PC-9 (cell line): ENCODE measurements around the gene SCAF1. TPM values are rescaled to one million over a fixed set of nuclear protein-coding genes. Genes with fewer than 3 reads are reported as not detected.

ENCODE experiments used
- BruUV-seq: library from RNA; stranded (reverse); fragments of 400-500 nt; replicated peaks from 2 replicates; lab custom pipeline; 2021; lab: Mats Ljungman, UMichigan
- CTCF ChIA-PET: fragments of 300-600 bp; sonication (Branson Sonifier 250); formaldehyde crosslinking; loops from one replicate; lab custom pipeline; 2022; ENCODE audit warnings: antibody characterized with exemption; lab: Charles Lee
- POLR2A ChIA-PET: fragments of 300-600 bp; sonication (Branson Sonifier 250); formaldehyde crosslinking; loops from one replicate; lab custom pipeline; 2022; ENCODE audit warnings: antibody characterized with exemption; ENCODE audit not compliant: unreplicated experiment; lab: Charles Lee
- DNase-seq, 2 experiments: peaks; one replicate each; pipeline versions ENCODE4 v3.0.0 to v3.0.0-alpha.2; 2015 to 2022; ENCODE audit warnings: mixed read lengths in 1 of 2
- H2AFZ ChIP-seq: fragments of 200-600 bp; sonication (generic); 2 replicates; pipeline ENCODE4 v1.8.1; 2017; ENCODE audit warnings: antibody characterized with exemption
- H3F3A ChIP-seq: fragments of 200-600 bp; sonication (generic); 2 replicates; pipeline ENCODE4 v1.8.1; 2017; ENCODE audit warnings: antibody characterized with exemption, mild to moderate bottlenecking, low read depth; ENCODE audit not compliant: insufficient read depth
- H3K27ac ChIP-seq: fragments of 200-600 bp; sonication (generic); 2 replicates; pipeline ENCODE4 v1.6.1; 2016; ENCODE audit warnings: mixed run types
- H3K27me3 ChIP-seq: fragments of 200-600 bp; sonication (generic); 2 replicates; pipeline ENCODE4 v1.6.1; 2016; ENCODE audit warnings: low read depth, mixed run types; ENCODE audit not compliant: insufficient read depth
- H3K36me3 ChIP-seq: fragments of 200-600 bp; sonication (generic); 2 replicates; pipeline ENCODE4 v1.6.1; 2016; ENCODE audit warnings: low read depth, mixed run types
- H3K4me1 ChIP-seq: fragments of 200-600 bp; sonication (generic); replicated peaks from 2 replicates; pipeline ENCODE4 v1.6.1; 2016; ENCODE audit warnings: mixed run types; ENCODE audit not compliant: insufficient read depth
- H3K4me2 ChIP-seq: fragments of 200-600 bp; sonication (generic); 2 replicates; pipeline ENCODE4 v1.6.1; 2017; ENCODE audit warnings: mixed run types
- H3K4me3 ChIP-seq: fragments of 200-600 bp; sonication (generic); 2 replicates; pipeline ENCODE4 v1.6.1; 2016; ENCODE audit warnings: mixed run types
- H3K79me2 ChIP-seq: fragments of 200-600 bp; sonication (generic); 2 replicates; pipeline ENCODE4 v1.6.1; 2017; ENCODE audit warnings: low read depth, mixed run types
- H3K9me2 ChIP-seq: fragments of 200-600 bp; sonication (generic); 2 replicates; pipeline ENCODE4 v1.8.1; 2017; ENCODE audit warnings: mild to moderate bottlenecking; ENCODE audit not compliant: insufficient read depth
- H3K9me3 ChIP-seq: fragments of 200-600 bp; sonication (generic); 2 replicates; pipeline ENCODE4 v1.8.1; 2016; ENCODE audit warnings: low read depth; ENCODE audit not compliant: insufficient read depth
- H4K20me1 ChIP-seq: fragments of 200-600 bp; sonication (generic); 2 replicates; pipeline ENCODE4 v1.8.1; 2017; ENCODE audit not compliant: insufficient read depth
- CTCF ChIP-seq: fragments of 200-600 bp; sonication (generic); conservative IDR thresholded peaks from 2 replicates; pipeline ENCODE4 v1.6.1; 2017; ENCODE audit warnings: mixed run types, antibody characterized with exemption, mild to moderate bottlenecking, moderate library complexity
- EZH2 ChIP-seq: fragments of 200-600 bp; sonication (generic); IDR thresholded peaks from 2 replicates; pipeline ENCODE4 v1.8.0; 2017; ENCODE audit warnings: antibody characterized with exemption, low read depth
- intact Hi-C: fragments of 100-400 bp; cut with micrococcal nuclease; formaldehyde crosslinking; loops from one replicate; pipeline ENCODE4 v1.10.0; 2022; ENCODE audit not compliant: unreplicated experiment
- total RNA-seq: library from RNA; stranded (reverse); gene quantifications from 2 replicates; pipeline ENCODE4 v1.2.3, GENCODE V29; 2021

Gene SCAF1
- total RNA-seq, 1 experiment from 2014 or later: 91.3 TPM

- BruUV-seq: no TSS peak
- 0 out of 2 replicates have a peak, but pooled peaks cover 10% of the 10 kb centered on the region for H3K36me3 ChIP-seq
- ChIA-PET POLR2A (no interaction called here), CTCF (no interaction called here)
- no peaks in the 10 kb centered on the region for H3K27me3 ChIP-seq
- intact Hi-C loops: no loop called here
- no peak overlapping the region for H3K27ac ChIP-seq
- H3F3A ChIP-seq: peaks cover 26% of the 10 kb centered on the region; the same call in 1 of the 2 replicates
- H3K9me2 ChIP-seq: no peaks in the 10 kb centered on the region
- no peak overlapping the region for H2AFZ ChIP-seq
- peaks cover 6% of the 10 kb centered on the region; the same call in 1 of the 2 replicates for H3K4me1 ChIP-seq
- peaks cover 53% of the 10 kb centered on the region for H3K79me2 ChIP-seq
- H3K4me3 ChIP-seq: no peak overlapping the region
- DNase-seq: peak in 1 of 2 experiments; percentile 18
- H4K20me1 ChIP-seq: peaks cover 35% of the 10 kb centered on the region
- TF ChIP-seq CTCF: no peak
- no peak for TF ChIP-seq EZH2
- H3K9me3 ChIP-seq: no peaks in the 10 kb centered on the region
- H3K4me2 ChIP-seq: no peak overlapping the region
Measured at GRCh38 chr19:49594993-49595818, 46.8 kb upstream of the SCAF1 start.

GRCh38 chr19:49595819-49596404 lies 46.1 kb upstream of the SCAF1 start:
- no peak overlapping the region for H3K27ac ChIP-seq
- BruUV-seq: no TSS peak
- H3K9me2 ChIP-seq: no peaks in the 10 kb centered on the region
- peaks cover 48% of the 10 kb centered on the region for H3K79me2 ChIP-seq
- no peaks in the 10 kb centered on the region for H3K9me3 ChIP-seq
- ChIA-PET POLR2A (no interaction called here), CTCF (no interaction called here)
- H2AFZ ChIP-seq: no peak overlapping the region
- H4K20me1 ChIP-seq: peaks cover 35% of the 10 kb centered on the region
- TF ChIP-seq CTCF (no peak), EZH2 (no peak)
- H3K36me3 ChIP-seq: 0 out of 2 replicates have a peak, but pooled peaks cover 10% of the 10 kb centered on the region
- H3F3A ChIP-seq: peaks cover 20% of the 10 kb centered on the region; the same call in 1 of the 2 replicates
- no peak overlapping the region for H3K4me3 ChIP-seq
- no peak overlapping the region for H3K4me2 ChIP-seq
- intact Hi-C loops: no loop called here
- H3K27me3 ChIP-seq: no peaks in the 10 kb centered on the region
- peaks cover 6% of the 10 kb centered on the region; the same call in 1 of the 2 replicates for H3K4me1 ChIP-seq
- peak in 1 of 2 experiments; percentile 1 for DNase-seq

- Histone ChIP-seq H3F3A (peaks cover 20% of the 10 kb centered on the region; the same call in 1 of the 2 replicates), H3K27me3 (no peaks in the 10 kb centered on the region), H3K79me2 (peaks cover 48% of the 10 kb centered on the region), H3K27ac (no peak overlapping the region), H2AFZ (no peak overlapping the region), H3K4me1 (peaks cover 6% of the 10 kb centered on the region; the same call in 1 of the 2 replicates), H3K9me3 (no peaks in the 10 kb centered on the region), H3K9me2 (no peaks in the 10 kb centered on the region), H4K20me1 (peaks cover 35% of the 10 kb centered on the region), H3K36me3 (0 out of 2 replicates have a peak, but pooled peaks cover 10% of the 10 kb centered on the region), H3K4me3 (no peak overlapping the region), H3K4me2 (no peak overlapping the region)
- ChIA-PET POLR2A (no interaction called here), CTCF (no interaction called here)
- BruUV-seq: no TSS peak
- intact Hi-C loops: no loop called here
- DNase-seq: peak in 1 of 2 experiments; percentile 1
- TF ChIP-seq EZH2 (no peak), CTCF (no peak)
Measured at GRCh38 chr19:49596407-49596806, 45.6 kb upstream of the SCAF1 start.
